Left ventricle myocardium superior (tissue), 1 donor: ENCODE data around the gene PAX5. TPM values are rescaled to one million over a fixed set of nuclear protein-coding genes. Genes with fewer than 3 reads are reported as not detected.

Experiments used
- ATAC-seq: fragments of 200-7000 bp; cut with Tn5 transposase; one replicate; pipeline ENCODE4 v1.9.1; 2020; ENCODE audit warnings: mild to moderate bottlenecking, moderate library complexity
- DNase-seq: peaks from one replicate; pipeline ENCODE4 v3.0.0-alpha.2; 2020
- intact Hi-C: fragments of 100-400 bp; cut with micrococcal nuclease; formaldehyde crosslinking; loops from one replicate; pipeline ENCODE4 v1.11.0; 2022
- total RNA-seq: library from RNA; stranded (reverse); fragmentation: NEBNext Ultra II Directional; extraction: Animal tissue kit (Norgen Biotek cat#: 25700); gene quantifications from one replicate; pipeline ENCODE4 v1.2.1, GENCODE V29; 2021
- donor health status: DM: no; HTN: yes; CAD: no; lungs with severe emphysema.

PAX5 gene
- total RNA-seq, 1 donor from 2014 or later, result not detected

DNA sequence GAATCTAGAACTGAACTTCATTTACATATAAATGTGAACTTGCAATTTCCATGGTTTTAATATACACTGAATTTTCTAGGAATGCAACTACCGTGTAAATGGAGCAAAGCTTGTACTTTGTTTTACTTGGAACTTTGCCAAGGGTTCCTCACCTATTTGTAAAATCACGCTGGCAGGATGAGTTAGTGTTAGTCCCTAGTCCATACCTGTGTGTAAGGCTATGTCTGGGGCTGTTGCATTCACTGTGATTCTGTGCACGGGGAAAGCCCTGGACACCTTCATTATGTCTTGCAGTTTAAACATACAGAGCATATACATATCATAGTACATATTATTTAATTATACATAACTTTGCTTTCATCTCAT lies 119.9 kb downstream of the PAX5 start:
- intact Hi-C loops, result no loop called here
- no peak for DNase-seq
- no peak for ATAC-seq

- intact Hi-C loops, result no loop called here
- ATAC-seq, result no peak
- no peak for DNase-seq
Measured at GRCh38 chr9:36913393-36914211, 120.5 kb downstream of the PAX5 start.

GRCh38 chr9:36912620-36913019 lies 121.4 kb downstream of the PAX5 start:
- no peak for ATAC-seq
- no peak for DNase-seq
- intact Hi-C loops, result no loop called here

- intact Hi-C loops, result no loop called here
- ATAC-seq (no peak), DNase-seq (no peak)
Measured at GRCh38 chr9:36911601-36912412, 122.3 kb downstream of the PAX5 start.

- DNase-seq, result no peak
- intact Hi-C loops, result no loop called here
- ATAC-seq, result no peak
Measured at GRCh38 chr9:36911037-36911436, 123.0 kb downstream of the PAX5 start.

DNA sequence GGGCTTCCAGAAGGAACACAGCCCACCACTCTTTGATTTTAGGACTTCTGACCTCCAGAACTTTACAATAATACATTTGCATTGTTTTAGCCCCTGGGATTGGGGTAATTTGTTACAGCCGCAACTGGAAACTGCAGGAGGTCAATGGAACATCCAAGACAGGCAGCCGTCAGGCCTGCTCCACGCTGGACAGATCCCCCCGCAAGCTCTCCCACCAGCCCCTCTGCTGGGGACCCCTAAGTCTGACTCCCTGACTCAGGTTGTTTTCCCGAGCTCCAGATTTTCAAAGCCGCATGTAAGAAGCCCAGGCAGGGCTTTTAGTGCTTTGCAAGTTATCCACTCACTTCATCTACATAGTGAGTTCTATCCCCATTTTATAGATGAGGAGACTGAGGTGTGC lies 127.6 kb downstream of the PAX5 start:
- ATAC-seq (no peak), DNase-seq (no peak)
- intact Hi-C loops, result no loop called here

DNA sequence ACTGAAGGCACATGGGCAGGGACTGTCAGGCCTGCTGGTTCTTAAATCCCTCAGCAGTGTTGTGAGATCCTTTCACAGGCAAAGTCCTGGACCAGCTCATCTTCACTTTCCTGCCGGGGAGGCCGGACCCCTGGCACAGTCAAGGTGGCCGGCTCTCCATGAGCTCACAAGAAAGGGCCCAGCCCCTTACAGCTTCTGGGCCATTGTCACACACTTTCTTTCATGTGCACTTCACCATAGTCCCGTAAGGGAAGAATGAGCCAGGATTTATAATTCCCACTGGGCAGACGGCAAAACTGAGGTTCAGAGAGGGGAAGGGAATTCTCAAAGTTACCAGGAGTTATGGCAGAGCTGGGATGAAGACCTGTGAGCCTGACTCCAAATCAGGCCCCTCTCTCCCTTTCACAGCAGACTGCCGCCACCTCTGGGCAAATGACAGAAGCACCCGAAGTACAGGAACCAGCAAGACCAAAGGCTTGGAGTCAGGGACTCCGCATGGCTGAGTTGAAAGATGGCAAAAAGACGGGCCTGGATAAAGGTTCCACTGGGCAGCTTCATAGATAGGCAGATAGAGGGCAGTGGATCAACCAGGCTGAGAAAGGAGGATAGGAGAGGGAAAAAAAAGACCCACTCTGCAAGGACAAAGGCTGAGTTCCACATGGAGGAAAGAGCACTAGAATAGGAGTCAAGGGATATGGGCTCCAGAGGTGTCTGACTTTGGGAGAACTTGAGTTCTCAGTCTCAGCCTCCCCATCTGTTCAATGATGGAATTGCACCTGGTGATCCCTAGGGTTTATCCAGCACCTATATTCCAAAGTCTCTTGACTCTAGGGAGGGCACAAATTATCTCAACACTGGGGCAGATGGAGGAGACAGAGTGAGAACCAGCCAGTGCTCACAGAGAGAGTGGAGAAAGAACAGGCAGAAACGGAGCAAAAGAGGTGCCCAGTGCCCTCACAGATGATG lies 128.7 kb downstream of the PAX5 start:
- no peak for DNase-seq
- intact Hi-C loops, result no loop called here

GRCh38 chr9:36903541-36904435 lies 130.3 kb downstream of the PAX5 start:
- DNase-seq (no peak), ATAC-seq (no peak)
- intact Hi-C loops, result no loop called here

More for the DNA sequence above, 128.7 kb downstream of the PAX5 start:
- no peak for ATAC-seq

GRCh38 chr9:36902861-36903524 lies 131.1 kb downstream of the PAX5 start:
- intact Hi-C loops, result no loop called here
- ATAC-seq (no peak), DNase-seq (no peak)

DNA sequence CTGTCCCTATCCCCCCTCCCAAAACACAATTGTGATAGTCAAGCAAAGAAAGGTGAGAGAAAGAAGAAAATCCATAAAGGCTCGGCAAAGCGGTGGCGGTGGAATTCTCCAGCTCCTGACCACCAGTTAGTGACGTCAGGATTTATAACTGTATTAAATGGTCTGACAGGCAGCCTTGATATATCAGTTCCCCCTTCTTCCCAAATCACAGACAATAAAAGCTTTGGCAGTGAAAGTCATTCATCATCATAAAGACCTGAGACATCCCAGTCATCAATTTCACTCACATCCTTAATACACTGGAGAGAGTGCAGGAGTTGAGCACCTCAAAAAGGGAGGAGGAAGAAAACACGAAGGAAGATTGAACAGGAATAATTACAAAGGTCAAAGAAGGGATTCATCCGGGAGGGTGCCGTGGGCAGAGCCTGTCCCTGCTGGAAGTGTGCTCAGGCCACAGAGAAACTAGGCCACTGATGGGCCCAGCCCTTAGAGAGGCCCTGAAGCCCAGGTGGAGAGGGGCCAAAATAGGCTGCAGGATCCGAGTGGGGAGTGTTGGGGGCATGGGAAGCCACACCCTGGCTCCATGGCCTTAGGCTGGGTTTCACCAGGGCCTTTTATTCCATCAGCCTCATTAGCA lies 131.9 kb downstream of the PAX5 start:
- ATAC-seq, result no peak
- DNase-seq, result no peak
- intact Hi-C loops, result no loop called here

- DNase-seq (no peak), ATAC-seq (no peak)
- intact Hi-C loops, result no loop called here
Measured at GRCh38 chr9:36901528-36901927, 132.5 kb downstream of the PAX5 start.

GRCh38 chr9:36900856-36901220 lies 133.2 kb downstream of the PAX5 start:
- intact Hi-C loops, result no loop called here
- ATAC-seq (no peak), DNase-seq (no peak)

GRCh38 chr9:36900136-36900855 lies 133.8 kb downstream of the PAX5 start:
- DNase-seq (no peak), ATAC-seq (no peak)
- intact Hi-C loops, result no loop called here

DNA sequence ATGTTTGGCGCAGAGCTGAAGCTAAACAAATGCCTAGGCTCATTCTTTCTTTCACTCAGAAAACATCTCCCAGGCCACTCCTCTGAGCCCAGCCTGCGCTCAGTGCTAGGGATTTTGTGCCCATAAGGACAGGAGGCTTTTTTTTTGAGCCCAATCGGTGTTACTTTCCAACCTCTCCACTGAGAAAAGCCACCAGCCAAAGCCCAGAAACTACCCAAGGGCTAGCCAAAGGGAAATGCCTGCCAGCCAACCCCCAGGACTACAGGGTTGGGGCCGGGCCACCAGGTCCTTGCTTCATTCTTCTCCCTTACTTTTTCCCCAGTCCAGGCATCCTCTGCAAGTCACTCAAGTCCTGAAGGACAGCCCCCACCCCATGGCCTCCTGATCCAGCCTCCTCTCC lies 134.7 kb downstream of the PAX5 start:
- no peak for DNase-seq
- intact Hi-C loops, result no loop called here
- no peak for ATAC-seq

DNA sequence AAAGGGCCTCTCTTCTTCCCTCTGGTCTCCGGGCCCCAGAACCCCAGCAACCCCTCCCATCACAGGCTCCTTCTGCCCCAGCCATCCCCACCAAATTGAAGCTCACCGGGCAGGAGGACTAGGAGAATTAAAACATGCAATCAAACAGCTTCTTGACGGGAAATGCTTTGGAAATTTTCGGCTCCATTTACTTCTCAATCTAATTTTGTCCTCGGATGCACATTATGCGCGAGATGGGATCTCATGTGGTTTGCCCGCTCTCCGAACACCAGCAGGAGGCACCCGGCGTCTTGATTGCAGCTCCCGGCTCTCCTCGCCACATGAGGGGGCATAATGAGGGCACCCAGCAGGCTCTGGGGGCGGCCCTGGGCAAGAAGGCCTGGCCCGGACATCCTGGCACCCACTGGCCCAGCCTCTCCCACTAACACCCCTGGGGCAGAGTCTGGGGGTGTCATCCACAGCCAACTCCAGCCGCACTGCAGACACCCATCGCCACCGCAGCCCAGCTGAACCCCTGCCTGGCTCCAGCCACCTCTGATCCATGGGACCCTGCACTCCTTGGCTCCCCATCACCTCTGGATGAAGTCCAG lies 135.5 kb downstream of the PAX5 start:
- ATAC-seq (no peak), DNase-seq (no peak)
- intact Hi-C loops, result no loop called here

GRCh38 chr9:36897478-36897877 lies 136.6 kb downstream of the PAX5 start:
- intact Hi-C loops, result no loop called here
- DNase-seq (no peak), ATAC-seq (no peak)

DNA sequence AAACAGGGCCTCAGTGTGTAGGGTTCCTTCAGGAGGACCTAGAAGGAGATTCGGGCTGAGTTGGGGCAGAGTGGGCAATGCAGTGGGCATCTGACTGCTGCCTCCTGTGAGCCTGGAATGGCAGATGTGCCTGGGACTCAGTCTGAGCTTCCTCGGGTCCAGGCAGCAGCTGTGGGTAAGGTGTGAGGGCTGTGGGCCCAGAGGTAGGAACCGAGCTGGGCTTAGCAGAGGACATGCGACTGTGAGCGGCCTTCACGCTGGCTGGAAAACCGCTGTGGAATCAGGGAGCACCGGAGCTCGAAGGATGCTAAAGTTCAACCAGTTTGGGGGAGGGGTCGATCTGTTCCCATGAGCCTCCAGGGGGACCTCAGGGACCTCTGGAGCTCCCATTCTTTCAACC lies 137.0 kb downstream of the PAX5 start:
- DNase-seq (no peak), ATAC-seq (no peak)
- intact Hi-C loops, result no loop called here
